ENCODE data around the gene DOCK1.
"Not testable (repeated sequence)": the region's sequence is repeated elsewhere in the genome, so short reads cannot be mapped to it uniquely, and the experiment has no call there.

Gene DOCK1

DNA sequence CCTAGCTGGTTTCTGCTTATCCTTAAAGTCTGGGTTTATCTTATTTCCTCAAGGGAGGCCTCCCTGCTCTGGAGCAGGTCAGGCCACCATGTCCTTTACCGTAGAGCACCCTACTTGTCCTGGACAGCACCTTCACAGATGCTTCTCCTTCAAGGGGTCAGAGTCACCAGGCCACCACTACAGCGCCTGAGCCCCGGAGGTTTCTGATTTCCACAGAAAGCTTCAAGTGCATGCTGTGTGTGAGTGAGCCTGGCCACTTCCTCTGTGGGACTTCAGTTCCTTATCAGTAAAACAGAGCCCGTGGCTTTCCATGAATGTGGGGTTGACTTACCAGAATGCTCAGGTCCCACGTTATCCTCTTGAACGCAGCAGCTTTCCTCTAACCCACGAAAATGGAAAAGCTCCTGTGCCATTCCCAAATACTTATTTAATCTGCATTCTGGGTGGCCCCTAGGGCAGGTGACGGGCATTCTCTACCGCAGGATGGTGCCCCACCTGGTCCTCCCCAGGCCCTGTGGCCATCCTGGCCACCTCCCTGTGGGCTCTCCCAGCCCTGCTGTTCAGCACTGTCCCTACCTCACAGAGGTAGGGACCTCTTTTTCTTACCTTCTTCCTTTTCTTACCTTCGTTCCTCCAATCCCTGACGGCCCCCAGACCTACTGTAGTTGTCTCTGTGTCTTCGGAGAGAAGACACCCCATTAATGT lies 1.4 kb upstream of the DOCK1 start:
- DNase-seq = no peak

DNA sequence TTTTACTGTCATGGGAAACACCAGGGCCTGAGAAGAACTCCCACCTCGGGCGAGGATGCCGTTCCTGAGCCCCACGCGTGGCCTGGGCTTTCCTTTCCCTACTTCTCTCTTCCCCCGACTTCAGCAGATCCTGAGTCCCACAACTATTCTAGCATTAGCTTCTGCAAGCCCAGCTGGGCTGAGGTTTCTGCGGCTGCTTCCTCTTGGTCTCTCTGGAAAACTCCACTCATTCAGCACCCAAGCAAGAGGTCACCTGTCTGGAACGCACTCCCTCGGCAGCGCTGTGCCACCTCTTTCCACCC lies 761 bp upstream of the DOCK1 start:
- no peak for DNase-seq

DNA sequence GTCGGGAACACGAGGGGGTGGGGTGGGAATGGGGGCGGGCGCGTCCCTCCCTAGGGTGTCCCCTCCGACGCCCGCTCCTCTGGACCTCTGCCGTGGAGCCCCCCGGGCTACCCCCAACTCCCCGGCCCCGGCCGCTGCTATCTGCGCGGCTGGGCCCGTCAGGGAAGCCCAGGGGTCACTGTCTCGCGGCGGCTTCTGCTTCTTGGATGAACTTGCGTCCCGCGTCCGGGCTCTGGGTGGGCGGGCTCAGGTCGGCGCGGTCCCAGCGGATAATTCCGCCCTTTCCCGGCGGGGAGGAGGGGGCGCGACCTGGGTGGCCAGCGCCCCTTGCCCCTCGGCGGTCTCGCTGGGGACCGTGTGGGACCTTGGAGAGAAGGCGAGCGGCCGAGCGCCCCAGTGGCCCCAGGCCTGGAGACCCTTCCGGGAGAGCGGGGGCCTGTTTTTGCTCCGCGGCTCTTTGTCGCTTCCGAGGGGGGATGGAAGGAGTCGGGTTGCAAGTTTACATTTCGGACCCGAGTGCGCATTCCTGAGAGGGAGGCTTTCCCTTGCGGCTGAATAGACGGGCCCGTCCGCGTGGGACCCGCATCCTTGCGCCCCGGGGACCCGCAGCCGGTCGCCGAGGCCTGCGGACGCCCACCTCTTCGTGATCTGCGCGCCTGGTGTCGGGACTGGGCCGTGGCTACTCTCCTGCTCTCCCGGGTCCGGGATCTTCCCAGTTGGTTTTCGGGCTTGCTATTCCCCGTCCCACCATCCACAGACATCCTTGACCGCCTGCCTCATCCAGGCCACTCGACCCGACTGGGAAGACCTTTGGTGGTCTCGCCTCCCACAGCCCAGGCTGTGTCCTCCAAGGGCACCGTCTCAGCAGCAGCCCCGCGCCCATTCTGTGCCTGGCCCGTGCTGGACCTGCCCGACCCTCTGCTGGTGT lies 812 bp downstream of the DOCK1 start:
- DNase-seq = no peak

DNA sequence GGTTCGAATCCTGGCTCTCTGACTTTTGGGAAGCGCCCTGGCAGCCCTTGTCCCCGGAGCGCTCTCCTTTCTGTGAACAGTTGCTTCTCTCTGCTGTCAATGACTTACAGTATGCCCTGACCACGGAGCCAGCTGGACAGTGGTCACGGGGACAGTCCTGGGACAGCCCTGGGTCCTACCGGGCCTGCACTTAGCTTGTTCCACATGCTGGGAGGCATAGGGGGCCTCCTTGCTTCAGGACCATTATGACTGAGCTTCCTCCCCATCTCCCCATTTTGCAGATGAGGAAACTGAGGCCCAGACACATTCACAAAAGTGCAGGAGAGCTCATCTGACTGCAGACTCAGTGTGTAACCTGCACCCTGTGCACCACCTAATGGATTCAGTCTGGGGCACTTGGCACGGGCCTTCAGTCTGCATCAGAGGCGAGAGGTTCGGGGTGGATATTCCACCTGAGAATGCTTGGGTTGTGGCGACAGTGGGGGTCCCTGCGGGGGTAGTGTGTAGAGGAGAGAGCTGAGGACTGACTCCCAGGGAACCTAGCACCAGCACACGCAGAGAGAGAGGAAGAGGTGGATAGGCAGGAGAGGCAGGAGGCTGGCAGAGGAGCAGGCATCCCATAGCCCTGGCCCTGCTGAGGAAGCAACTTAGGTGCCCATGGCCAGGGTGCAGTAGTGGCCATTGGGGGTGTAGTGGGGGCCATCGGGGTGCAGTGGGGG lies 1.6 kb downstream of the DOCK1 start:
- DNase-seq = no peak

DNA sequence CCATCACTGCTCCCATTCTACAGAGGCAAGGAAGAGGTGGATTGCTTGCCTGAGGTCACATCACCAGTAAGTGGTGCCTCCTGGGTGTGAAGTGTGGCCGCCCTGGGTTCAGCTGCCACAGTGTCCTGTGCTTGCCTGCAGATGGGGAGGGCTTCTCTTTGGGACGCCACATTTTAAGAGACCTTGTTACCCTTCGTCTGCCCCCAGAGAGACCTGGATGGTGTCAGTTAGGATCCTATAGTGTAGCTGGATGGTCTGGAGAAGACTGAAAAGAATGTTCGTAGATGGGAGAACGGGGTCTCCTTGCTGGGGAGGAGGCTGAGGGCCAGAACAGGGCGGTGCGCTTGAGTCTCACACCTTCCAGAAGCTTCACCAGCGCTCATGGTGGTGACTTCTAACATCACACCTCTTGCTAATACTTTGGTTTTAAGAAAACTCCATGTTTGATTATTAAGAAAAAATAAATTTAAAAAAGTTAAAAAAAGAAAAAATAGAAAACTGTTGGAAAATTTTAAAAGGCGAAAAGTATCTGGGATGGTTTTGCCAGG lies 2.3 kb downstream of the DOCK1 start:
- DNase-seq = no peak

DNA sequence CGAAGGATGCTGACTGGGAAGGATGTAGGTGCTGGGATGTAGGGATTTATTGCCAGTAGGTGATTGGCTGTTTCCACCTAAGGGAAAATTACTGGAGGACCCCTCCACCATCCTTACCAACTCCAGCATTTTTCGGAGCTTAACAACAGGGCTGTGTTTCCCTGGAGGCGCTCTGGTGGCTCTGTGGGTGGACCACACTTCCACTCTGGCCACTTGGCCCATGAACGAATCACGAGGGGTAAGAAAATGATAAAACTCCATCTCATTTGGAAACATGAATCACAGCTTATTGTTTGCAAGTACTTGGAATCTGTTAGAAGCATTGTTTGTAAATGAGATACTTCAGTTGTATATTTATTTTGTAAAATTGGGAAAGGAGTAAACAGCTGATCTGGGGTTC lies 3.0 kb downstream of the DOCK1 start:
- no peak for DNase-seq

DNA sequence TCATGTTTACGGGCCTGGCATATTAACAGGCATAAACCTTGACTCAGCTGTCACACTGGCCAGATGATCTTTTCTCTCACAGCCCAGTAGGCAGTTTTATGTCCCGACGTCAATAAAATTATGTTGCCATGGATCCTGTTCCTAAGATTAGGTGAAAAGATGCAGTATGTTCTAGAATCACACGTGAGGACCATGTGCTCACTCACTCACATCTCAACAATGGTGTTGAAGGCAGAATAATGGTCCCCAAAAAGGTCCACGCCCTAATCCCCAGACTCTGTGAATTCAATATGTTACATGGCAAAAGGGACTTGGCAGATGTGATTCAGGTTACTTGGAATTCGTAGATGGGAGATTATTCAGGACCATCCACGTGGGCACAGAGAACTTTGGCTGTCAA lies 3.5 kb downstream of the DOCK1 start:
- no peak for DNase-seq

DNA sequence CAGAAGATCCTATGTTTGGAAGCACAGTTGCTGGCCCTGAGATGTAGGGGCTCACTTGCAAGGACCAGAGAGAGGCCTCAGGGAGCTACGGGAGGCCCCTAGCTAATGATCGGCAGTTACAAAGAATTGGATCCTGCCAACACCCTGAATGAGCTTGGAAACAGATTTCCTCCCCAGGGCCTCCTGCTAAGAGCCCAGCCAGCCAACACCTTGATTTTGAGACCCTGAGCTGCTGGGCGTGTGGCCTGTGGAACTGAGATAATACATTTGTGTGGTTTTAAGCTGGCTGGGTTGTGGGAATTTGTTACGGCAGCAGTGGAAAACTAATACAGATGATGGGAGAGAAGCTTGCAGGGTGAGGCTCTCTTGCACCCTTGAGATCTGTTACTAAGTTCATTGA lies 3.9 kb downstream of the DOCK1 start:
- no peak for DNase-seq

DNA sequence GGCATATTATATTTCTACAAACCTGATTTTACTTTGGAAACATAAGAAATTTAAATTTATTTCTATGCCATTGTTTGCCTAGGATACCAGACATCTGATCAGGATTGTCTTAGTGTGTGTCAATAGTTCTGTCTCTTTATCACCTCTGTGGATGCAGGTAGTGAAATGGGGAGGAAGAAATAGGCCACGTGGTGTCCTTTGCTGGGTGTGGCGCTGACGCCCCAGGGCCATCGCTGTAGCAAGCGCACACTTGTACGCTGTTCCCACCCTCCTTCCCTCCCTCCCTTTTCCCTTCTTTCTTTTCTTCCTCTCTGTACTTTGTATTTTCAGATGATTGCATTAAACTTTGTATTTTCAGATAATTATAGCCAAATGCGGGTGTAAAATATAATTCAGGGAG lies 5.0 kb downstream of the DOCK1 start:
- DNase-seq = no peak

DNA sequence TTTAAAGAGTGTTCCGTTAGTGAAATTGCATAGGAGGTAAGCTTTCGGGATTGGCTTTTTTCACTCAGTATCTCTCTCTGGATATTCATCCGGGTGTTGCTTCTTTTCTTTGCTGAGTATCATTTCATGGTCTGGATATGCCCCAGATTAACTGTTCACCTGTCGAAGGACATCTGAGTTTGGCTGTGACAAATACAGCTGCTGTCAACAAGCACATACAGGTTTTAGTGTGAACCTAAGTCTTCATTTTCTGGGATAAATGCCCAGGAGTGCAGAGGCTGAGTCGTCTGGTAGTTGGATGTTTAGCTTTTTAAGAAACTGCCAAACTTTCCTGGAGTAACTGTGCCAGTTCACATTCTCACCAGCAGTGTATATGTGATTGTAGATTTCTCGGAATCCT lies 5.6 kb downstream of the DOCK1 start:
- DNase-seq = no peak

DNA sequence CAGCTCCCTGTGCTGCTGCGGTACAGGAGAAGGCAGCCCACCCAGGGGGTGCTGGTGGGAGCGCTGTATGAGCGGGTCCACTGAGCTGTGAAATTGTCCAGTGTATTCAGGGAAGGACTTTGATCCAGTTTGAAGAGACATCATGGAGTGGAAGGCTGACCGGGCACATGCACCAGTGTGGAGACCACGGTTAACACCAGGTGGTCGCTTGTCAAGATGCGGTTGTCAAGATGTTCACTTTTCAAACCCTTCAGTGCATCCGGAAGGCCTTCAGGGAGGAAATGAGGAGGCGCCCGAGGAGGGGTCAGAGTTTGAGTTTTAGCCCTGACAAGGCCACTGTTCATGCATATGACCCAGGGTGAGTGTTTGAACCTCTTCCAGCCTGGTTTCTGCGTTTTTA lies 6.1 kb downstream of the DOCK1 start:
- DNase-seq = no peak

DNA sequence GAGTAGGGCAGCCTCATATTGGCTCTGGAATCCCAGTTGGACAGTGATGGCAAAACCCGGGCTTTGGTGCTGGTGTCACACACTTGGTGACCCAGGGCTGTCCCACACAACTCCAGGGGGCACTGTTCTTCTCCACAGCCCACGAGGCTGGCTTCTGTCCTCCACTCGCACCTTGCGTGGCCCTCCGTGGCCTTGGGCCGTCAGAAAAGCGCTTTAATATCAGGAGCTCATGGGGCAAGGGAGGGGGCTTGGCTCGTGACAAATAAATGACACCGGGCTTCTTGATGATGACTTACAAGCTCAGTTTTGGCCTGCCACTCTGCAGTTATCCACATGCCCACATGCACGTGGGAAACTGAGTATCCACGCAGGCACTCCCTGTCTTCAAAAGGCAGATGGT lies 8.1 kb downstream of the DOCK1 start:
- DNase-seq = no peak

DNA sequence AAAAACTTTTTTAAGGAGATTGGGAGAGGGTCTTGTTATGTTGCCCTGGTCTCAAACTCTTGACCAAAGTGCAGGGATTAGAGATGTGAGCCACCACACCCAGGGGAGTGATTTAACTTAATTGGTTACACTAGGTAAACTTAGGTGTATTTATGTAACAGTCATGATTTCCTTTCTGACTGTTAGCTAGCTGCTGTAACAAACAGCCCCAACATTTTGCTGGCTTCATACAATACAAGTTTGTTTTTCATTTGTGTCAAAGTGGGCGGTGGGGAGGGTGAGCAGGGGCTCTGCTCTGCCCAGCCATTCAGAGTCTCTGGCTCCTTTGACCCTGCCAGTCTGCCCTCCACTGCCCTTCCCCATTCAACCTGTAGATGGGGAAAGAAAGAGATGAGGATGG lies 9.3 kb downstream of the DOCK1 start:
- no peak for DNase-seq

DNA sequence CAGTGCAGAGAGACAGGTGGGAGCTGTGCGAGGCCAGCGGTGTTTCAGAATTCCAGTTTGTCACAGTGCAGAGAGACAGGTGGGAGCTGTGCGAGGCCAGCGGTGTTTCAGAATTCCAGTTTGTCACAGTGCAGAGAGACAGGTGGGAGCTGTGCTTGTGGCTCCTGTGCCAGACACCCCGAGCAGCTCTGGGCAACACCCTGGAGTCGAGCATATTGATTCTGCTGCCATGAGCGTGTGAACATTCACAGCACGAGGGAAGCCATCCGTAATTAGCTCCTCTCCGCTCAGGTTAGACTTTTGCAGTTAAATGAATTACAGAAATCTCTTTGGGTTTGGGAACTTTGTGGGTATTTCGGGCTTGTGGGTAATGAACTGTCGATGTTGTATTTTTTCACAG lies 11.7 kb downstream of the DOCK1 start:
- DNase-seq = not testable (repeated sequence)

DNA sequence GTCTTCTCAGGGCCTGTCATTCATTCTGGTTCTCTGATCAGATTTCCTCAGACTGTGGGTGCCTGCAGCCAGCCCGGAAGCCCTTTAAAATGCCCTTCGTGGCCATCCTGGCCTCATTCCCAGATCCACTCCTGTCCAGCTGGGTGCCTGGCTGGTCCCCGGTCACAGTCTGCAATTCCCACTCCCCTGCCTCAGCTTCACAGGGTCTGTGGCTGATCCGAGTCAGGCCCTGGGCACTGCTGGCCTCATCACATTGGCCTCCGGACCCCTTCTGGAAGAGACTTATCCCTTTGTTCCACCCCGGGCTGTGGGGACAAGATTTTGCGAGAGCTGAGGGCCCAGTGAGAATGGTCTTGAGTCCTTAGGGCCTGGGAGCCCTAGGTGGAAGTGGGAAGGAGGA lies 12.1 kb downstream of the DOCK1 start:
- DNase-seq = no peak

DNA sequence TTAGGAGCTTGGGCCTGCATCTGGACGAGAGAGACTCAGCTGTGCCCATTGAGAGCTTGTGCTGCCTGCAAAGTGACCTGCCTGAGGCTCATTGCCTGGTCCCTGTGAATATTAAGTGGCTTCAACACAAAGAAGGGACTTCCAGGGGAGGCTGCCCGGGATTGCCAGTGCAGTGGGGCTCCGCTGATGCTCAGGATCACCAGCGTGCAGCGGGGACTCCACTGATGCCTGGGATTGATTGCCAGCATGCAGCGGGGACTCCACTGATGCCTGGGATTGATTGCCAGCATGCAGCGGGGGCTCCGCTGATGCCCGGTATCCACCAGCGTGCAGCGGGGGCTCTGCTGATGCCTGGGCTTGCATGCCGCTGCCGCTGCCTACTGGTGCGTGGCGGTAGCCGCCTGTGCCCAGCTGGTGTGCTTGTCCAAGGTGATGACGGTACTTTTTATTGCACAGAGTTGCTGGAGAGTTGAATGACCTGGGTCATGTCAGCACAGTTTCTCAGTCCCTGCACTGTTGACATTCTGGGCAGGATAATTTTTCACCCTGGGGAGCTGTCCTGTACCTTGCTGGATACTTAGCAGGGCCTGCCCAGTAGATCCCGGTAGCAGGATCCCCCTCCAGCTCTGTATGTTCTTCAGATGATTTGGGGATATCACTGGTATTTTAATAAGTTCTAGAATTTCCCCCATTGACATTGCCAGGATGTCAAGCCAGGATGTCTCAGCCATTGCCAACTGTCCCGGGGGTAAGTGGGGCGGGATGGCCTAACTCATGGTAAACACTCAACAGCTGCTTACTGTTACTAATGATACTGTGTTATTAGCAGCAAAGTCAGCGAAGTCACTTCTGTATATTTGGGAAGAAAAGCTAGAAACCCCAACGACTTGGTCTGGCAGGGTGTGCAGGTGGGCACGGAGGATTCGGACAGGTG lies 13.0 kb downstream of the DOCK1 start:
- DNase-seq = no peak

DNA sequence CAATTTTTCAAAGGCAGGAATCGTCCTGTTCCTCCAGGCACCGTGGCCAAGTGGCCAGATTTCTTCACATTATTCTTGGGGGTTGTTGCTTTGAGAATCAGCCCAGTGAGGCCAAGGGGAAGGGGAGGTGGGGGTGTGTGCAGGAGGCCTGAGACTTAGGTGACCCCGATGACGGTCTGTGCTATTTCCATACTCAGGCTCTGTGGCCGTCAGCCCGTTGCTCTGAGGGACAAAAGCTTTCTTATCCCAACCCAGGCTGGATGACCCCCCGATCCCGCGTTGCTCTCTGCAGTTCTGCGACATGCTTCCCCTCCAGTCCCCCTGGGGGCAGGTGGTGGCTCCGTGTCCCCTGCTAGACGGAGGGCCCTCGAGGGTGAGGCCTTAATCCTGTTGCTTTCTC lies 14.2 kb downstream of the DOCK1 start:
- DNase-seq = no peak

DNA sequence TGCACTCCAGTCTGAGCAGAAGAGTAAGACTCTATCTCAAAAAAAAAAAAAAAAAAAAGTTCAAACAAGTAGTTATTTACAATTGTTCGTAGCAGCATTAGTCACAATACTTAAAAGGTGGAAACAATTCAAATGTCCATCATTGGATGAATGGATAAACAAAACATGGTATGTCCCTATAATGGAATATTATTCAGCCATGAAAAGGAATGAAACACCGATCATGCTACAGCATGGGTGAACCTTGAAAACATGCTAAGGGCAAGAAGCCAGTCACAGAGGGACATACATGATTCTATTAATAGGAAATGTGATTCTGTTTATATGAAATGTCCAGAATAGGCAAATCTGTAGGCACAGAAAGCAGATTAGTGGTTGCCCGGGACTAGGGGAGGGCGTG lies 15.9 kb downstream of the DOCK1 start:
- no peak for DNase-seq

DNA sequence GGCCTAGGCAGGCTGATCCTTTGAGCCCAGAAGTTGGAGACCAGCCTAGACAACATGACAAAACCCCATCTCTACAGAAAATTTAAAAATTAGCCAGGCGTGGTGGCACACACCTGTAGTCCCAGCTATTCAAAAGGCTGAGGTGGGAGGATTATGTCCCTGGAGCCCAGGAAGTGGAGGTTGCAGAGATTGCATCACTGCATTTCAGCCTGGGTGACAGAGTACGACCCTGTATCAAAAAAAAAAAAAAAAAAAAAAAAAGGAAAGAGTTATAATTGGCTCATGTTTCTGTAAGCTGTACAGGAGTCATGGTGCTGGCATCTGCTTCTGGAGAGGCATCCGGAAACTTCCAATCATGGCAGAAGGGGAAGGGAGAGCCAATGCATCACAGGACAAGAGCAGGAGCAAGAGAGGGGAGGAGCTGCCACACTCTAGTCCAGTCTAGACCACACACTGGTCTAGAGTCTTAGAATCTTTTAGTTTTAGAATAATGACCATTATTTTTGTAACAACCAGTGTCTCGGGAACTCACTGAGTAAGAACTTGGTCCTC lies 16.8 kb downstream of the DOCK1 start:
- DNase-seq = no peak

DNA sequence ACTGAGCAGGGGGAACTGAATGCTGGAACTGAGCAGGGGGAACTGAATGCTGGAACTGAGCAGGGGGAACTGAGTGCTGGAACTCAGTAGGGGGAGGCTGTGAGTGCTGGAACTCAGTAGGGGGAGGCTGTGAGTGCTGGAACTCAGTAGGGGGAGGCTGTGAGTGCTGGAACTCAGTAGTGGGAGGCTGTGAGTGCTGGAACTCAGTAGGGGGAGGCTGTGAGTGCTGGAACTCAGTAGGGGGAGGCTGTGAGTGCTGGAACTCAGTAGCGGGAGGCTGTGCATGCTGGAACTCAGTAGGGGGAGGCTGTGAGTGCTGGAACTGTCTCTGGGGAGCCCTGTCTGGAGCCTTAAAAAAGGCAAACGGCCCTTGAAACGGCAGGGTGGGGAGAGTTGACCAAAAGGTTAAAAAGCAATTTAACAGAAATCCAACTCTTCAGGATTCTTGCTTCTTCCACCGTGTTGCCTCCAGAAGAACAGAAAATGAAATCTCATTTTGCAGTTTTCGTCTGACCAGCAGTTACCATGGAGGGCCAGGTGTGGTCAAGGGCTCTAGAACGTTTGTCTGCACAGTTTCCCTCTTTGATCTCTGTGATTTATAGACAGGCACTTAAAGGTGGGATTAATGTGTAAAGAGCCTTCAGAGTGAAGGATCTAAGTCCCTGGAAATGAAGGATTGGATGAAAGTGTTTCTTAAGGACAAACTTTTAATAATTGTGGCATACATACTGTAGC lies 19.1 kb downstream of the DOCK1 start:
- no peak for DNase-seq

DNA sequence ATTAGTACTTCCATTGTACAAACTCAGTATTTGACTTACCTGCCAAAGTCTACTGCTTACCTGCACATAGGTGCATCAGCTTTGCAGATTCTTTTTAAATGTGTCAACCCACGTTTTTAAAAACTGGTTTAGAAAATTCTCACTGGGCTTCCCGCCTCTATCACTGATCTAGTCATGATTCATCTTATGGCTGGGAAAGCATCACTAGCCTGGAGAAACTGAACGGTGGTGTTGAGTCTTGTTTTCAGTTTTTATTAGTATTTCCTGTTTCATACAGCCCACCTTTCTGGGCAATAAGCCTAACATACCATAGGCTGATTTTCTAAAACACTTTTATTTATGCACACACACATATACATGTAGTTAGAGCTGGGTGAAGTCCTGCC lies 19.7 kb downstream of the DOCK1 start:
- no peak for DNase-seq

DNA sequence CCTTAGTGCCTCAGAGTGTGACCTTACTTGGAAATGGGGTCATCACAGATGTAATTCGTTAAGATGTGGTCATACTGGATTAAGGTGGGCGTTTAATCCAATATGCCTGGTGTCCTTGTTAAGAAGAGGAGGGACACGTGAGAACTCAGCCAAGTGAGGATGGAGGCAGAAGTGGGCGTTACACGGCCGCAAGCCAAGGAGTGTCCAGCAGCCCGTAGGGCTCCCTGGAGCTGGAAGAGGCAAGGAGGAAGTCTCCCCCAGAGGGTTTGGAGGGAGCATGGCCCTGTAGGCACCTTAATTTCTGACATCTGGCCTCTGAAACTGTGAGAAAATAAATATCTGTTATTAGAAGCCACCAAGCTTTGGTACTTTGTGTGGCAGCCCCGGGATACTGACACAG lies 21.3 kb downstream of the DOCK1 start:
- DNase-seq = no peak

Measured in NCI-H345 (cell line).